Mucosa of descending colon (tissue), 3 donors: ENCODE results near the gene TNC. TPM values are rescaled to one million over a fixed set of nuclear protein-coding genes. Genes with fewer than 3 reads are reported as not detected.

ENCODE experiments used
- ATAC-seq: fragments of 200-7000 bp; cut with Tn5 transposase; one replicate; pipeline ENCODE4 v1.9.1; 2020; ENCODE audit warnings: mild to moderate bottlenecking, moderate library complexity
- DNase-seq, 3 donors: peaks; one replicate each; pipeline ENCODE4 v3.0.0-alpha.2; 2020
- H3K36me3 ChIP-seq: fragments of 200-600 bp; one replicate; pipeline ENCODE4 v1.8.0; 2021; ENCODE audit warnings: low read depth, mild to moderate bottlenecking
- H3K4me1 ChIP-seq: fragments of 200-600 bp; one replicate; pipeline ENCODE4 v1.8.0; 2021; ENCODE audit warnings: low read depth, mild to moderate bottlenecking
- H3K4me3 ChIP-seq: fragments of 200-600 bp; one replicate; pipeline ENCODE4 v1.8.0; 2021; ENCODE audit warnings: mild to moderate bottlenecking
- H3K9me3 ChIP-seq: fragments of 200-600 bp; one replicate; pipeline ENCODE4 v1.8.0; 2021; ENCODE audit warnings: mild to moderate bottlenecking
- intact Hi-C, 2 donors: fragments of 100-400 bp; cut with DNase I in 1 of 2; cut with micrococcal nuclease in 1 of 2; formaldehyde crosslinking; loops; one replicate each; pipeline versions ENCODE4 v1.11.0 to v1.11.1; 2022; cut with DNase I, micrococcal nuclease
- long read RNA-seq, 2 donors: library from polyadenylated mRNA; unstranded; transcript quantifications; one replicate each; pipeline ENCODE4 v2.0.0, GENCODE V29; 2019 to 2021
- total RNA-seq, 3 donors: library from RNA; stranded (reverse); fragmentation: NEBNext Ultra II Directional in 2 of 3; extraction: Animal tissue kit (Norgen Biotek cat#: 25700) in 2 of 3; gene quantifications; one replicate each; pipeline versions ENCODE4 v1.2.1 to v1.2.4, GENCODE V29; 2021 to 2023
- TF ChIP-seq, protein P1 (sequence below): fragments of 200-600 bp; IDR thresholded peaks from one replicate; pipeline ENCODE4 v1.8.0; 2022; ENCODE audit warnings: antibody characterized with exemption, mild to moderate bottlenecking
- donor health status: DM: no; HTN: no; CAD: no; lungs with moderate emphysema.
- donor health status: DM: no; HTN: no; CAD: no.
- donor health status: DM: no; HTN: yes; CAD: no.

The TNC gene
- total RNA-seq, result 100 to 1,000 TPM in 1 of 3 donors, 10 to 100 TPM in 1, 1 to 10 TPM in 1; 6.5 to 216 (median 48.0) TPM
- long read RNA-seq, donor 1, full-length matches to known transcripts, result 7 of 251 reads
- long read RNA-seq, donor 1, partial matches to known transcripts, result 83 of 251 reads
- long read RNA-seq, donor 1, other reads (novel, unspliced or antisense), result 161 of 251 reads
- long read RNA-seq, donor 2, partial matches to known transcripts, result 1 of 3 reads
- long read RNA-seq, donor 2, other reads (novel, unspliced or antisense), result 2 of 3 reads

GRCh38 chr9:115117999-115118878 lies at the start of gene TNC:
TNC (minus strand) TSS chr9:115118157; CDS start chr9:115091018, 27,139 bp downstream.
- DNase-seq, result peak; percentile 23 to 57 (median 29)
- TF ChIP-seq, protein P1, sequence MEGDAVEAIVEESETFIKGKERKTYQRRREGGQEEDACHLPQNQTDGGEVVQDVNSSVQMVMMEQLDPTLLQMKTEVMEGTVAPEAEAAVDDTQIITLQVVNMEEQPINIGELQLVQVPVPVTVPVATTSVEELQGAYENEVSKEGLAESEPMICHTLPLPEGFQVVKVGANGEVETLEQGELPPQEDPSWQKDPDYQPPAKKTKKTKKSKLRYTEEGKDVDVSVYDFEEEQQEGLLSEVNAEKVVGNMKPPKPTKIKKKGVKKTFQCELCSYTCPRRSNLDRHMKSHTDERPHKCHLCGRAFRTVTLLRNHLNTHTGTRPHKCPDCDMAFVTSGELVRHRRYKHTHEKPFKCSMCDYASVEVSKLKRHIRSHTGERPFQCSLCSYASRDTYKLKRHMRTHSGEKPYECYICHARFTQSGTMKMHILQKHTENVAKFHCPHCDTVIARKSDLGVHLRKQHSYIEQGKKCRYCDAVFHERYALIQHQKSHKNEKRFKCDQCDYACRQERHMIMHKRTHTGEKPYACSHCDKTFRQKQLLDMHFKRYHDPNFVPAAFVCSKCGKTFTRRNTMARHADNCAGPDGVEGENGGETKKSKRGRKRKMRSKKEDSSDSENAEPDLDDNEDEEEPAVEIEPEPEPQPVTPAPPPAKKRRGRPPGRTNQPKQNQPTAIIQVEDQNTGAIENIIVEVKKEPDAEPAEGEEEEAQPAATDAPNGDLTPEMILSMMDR, result no peak
- ATAC-seq, result peak; percentile 60
- no peak within 1 kb of the TSS for H3K4me3 ChIP-seq
- intact Hi-C loops, result no loop called here
- peaks cover 4% of the 10 kb centered on the region for H3K4me1 ChIP-seq
- H3K36me3 ChIP-seq, result no peaks in the 10 kb centered on the region
- no peaks in the 10 kb centered on the region for H3K9me3 ChIP-seq

DNA sequence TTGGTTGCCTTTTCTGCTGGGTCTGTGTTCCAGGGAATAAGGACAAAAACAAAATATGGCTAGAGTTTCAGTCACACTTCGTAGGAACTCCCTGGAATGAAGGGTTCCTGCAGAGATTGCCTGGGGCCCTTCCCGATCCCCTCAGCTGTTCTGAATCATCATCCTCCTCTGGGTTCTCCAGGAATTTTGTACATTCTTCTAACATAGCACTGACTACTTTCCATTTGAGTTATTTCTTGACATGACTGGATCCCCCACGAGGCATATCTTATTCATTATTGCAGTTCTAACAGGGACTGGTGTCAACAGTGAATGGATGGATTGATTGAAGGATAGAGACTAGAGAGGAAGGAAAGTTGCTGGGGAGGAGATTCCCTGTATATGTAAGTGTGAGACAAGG lies 49.2 kb upstream of the TNC start:
- DNase-seq, result no peak
- Histone ChIP-seq H3K4me1 (no peaks in the 10 kb centered on the region), H3K9me3 (no peaks in the 10 kb centered on the region), H3K4me3 (no peak overlapping the region), H3K36me3 (no peaks in the 10 kb centered on the region)
- intact Hi-C loops, result no loop called here
- no peak for ATAC-seq
- TF ChIP-seq, protein P1, result no peak

DNA sequence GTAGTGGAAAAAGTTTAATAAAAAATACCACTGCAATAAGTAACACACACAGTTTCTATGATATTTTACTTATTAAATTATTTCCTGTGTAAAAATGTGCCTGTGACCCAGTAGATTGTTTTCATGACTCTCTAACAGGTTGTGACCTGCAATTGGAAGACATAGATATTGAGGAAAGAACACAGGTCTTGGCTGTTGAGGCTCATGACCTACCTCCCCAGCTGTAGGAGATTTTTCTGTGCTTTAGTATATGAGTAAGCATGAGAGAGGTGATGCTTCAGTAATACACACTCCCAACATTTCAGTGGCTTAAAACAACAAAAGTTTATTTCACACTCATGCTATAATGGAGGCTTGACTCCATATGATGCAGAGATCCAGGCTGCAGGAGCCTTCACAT lies 47.3 kb upstream of the TNC start:
- Histone ChIP-seq H3K9me3 (no peaks in the 10 kb centered on the region), H3K36me3 (no peaks in the 10 kb centered on the region), H3K4me1 (no peaks in the 10 kb centered on the region), H3K4me3 (no peak overlapping the region)
- TF ChIP-seq, protein P1, result no peak
- ATAC-seq, result no peak
- intact Hi-C loops, result no loop called here
- DNase-seq, result no peak

- intact Hi-C loops, result no loop called here
- TF ChIP-seq, protein P1, result no peak
- Histone ChIP-seq H3K4me1 (no peaks in the 10 kb centered on the region), H3K9me3 (no peaks in the 10 kb centered on the region), H3K36me3 (no peaks in the 10 kb centered on the region), H3K4me3 (no peak overlapping the region)
- DNase-seq (no peak), ATAC-seq (no peak)
These were observed 46.6 kb upstream of the TNC start for GRCh38 chr9:115164511-115164974.

GRCh38 chr9:115162946-115163345 lies 45.0 kb upstream of the TNC start:
- intact Hi-C loops, result no loop called here

More at GRCh38 chr9:115162946-115163345, 45.0 kb upstream of the TNC start:
- H3K4me1 ChIP-seq, result no peaks in the 10 kb centered on the region
- TF ChIP-seq, protein P1, result no peak
- no peaks in the 10 kb centered on the region for H3K9me3 ChIP-seq
- DNase-seq, result no peak
- no peak for ATAC-seq
- no peak overlapping the region for H3K4me3 ChIP-seq
- no peaks in the 10 kb centered on the region for H3K36me3 ChIP-seq
